GM23338 (cell line): ENCODE data around the gene STRIP1. TPM values are rescaled to one million over a fixed set of nuclear protein-coding genes. Genes with fewer than 3 reads are reported as not detected.

Experiments used
- CREB1 ChIP-seq: fragments of 250-450 bp; sonication (Bioruptor Pico); IDR thresholded peaks from 2 replicates; pipeline ENCODE4 v1.5.0; 2020; ENCODE audit warnings: low read depth, mild to moderate bottlenecking, moderate library complexity
- EZH2 ChIP-seq: fragments of 200-600 bp; sonication (generic); IDR thresholded peaks from one replicate; pipeline ENCODE4 v1.8.0; 2017; ENCODE audit warnings: antibody characterized with exemption, mild to moderate bottlenecking, low read depth; ENCODE audit not compliant: unreplicated experiment
- EZH2phosphoT487 ChIP-seq: fragments of 200-600 bp; sonication (generic); IDR thresholded peaks from one replicate; pipeline ENCODE4 v1.8.1; 2018; ENCODE audit warnings: antibody characterized with exemption; ENCODE audit not compliant: unreplicated experiment
- JUNB ChIP-seq: IDR thresholded peaks from one replicate; pipeline ENCODE4 v1.6.1; 2016; ENCODE audit warnings: antibody characterized with exemption; ENCODE audit not compliant: unreplicated experiment
- NANOG ChIP-seq: IDR thresholded peaks from 2 replicates; pipeline ENCODE4 v1.6.1; 2016; ENCODE audit warnings: antibody characterized with exemption, borderline replicate concordance
- STAT1 ChIP-seq: IDR thresholded peaks from one replicate; pipeline ENCODE4 v1.6.1; 2016; ENCODE audit warnings: antibody characterized with exemption; ENCODE audit not compliant: unreplicated experiment
- ZNF114 ChIP-seq: fragments of 250-450 bp; sonication (Bioruptor Pico); IDR thresholded peaks from 2 replicates; pipeline ENCODE4 v1.5.0; 2020; ENCODE audit warnings: mild to moderate bottlenecking, moderate library complexity
- ZNF331 ChIP-seq: fragments of 250-450 bp; sonication (Bioruptor Pico); IDR thresholded peaks from 2 replicates; pipeline ENCODE4 v1.5.0; 2020; ENCODE audit warnings: low read depth, mild to moderate bottlenecking, moderate library complexity
- ZNF462 ChIP-seq: fragments of 250-450 bp; sonication (Bioruptor Pico); IDR thresholded peaks from 2 replicates; pipeline ENCODE4 v1.5.0; 2020; ENCODE audit warnings: mild to moderate bottlenecking, moderate library complexity
- polyA plus RNA-seq: library from polyadenylated mRNA; unstranded; fragments of >200 nt; fragmentation: Nextera tagmentation; extraction: Ambion mirVana; gene quantifications from 2 replicates; pipeline ENCODE4 v1.2.1, GENCODE V29; 2016
- total RNA-seq: library from RNA; depleted of rRNA; stranded (reverse); fragments of >200 nt; shearing (Covaris generic); gene quantifications from 2 replicates; pipeline ENCODE4 v1.2.3, GENCODE V29; 2014

STRIP1 gene
- total and polyA plus RNA-seq, 2 experiments from 2014 or later = 17.2 to 50.6 TPM

GRCh38 chr1:110049801-110050601 is 15.6 kb downstream of the STRIP1 start (continued):
- TF ChIP-seq EZH2phosphoT487 (no peak), STAT1 (no peak), JUNB (no peak), EZH2 (no peak), ZNF331 (CRISPR knock-in tag) (no peak), NANOG (no peak), ZNF462 (CRISPR knock-in tag) (no peak), ZNF114 (no peak), CREB1 (CRISPR knock-in tag) (no peak)
